ENCODE measurements around the gene ATF4. TPM values are rescaled to one million over a fixed set of nuclear protein-coding genes. Genes with fewer than 3 reads are reported as not detected.

The ATF4 gene
- total and polyA plus RNA-seq, 2 of the 13 experiments (the other 11 are each of a cell fraction or from before 2014, with no cell fraction given): 486 to 1,297 TPM

- TF ChIP-seq ATF7 (IDR thresholded peaks at IDR 0.05) (no peak), ATF7 (CRISPR knock-in tag; IDR thresholded peaks at IDR 0.05) (no peak), HNRNPL (IDR thresholded peaks at IDR 0.05; ENCODE audit: low read depth, low read length) (no peak), ZSCAN25 (CRISPR knock-in tag; IDR thresholded peaks at IDR 0.05) (peak; percentile 64; the same call in 1 of the 2 replicates), GLI4 (CRISPR knock-in tag; IDR thresholded peaks at IDR 0.05; ENCODE audit: borderline replicate concordance) (0 out of 2 replicates have a peak, but pooled peaks have one; percentile 33), HNRNPK (IDR thresholded peaks at IDR 0.05; ENCODE audit: low read depth, low read length, poor library complexity, severe bottlenecking) (no peak), RFX5 (IDR thresholded peaks at IDR 0.05; ENCODE audit: low read depth, low read length) (no peak), NFE2L1 (CRISPR knock-in tag; IDR thresholded peaks at IDR 0.05; ENCODE audit: borderline replicate concordance) (no peak), ZNF33A (CRISPR knock-in tag; IDR thresholded peaks at IDR 0.05; ENCODE audit: borderline replicate concordance) (no peak), ZMYM4 (CRISPR knock-in tag; IDR thresholded peaks at IDR 0.05) (peak; percentile 49; the same call in 1 of the 2 replicates), MAFG (CRISPR knock-in tag; IDR thresholded peaks at IDR 0.05) (no peak), NBN (conservative IDR thresholded peaks at IDR 0.05) (no peak), ZMAT3 (CRISPR knock-in tag; conservative IDR thresholded peaks at IDR 0.05) (peak; percentile 84; the same call in 1 of the 2 replicates), KLF6 (CRISPR knock-in tag; IDR thresholded peaks at IDR 0.05) (peak; percentile 98), IRX3 (CRISPR knock-in tag; IDR thresholded peaks at IDR 0.05; ENCODE audit: borderline replicate concordance, low read depth) (peak; percentile 89), XBP1 (CRISPR knock-in tag; IDR thresholded peaks at IDR 0.05) (no peak), FOXP1 (IDR thresholded peaks at IDR 0.05) (no peak), FOXP1 (CRISPR knock-in tag; IDR thresholded peaks at IDR 0.05) (peak; percentile 35; the same call in 1 of the 2 replicates), IKZF5 (CRISPR knock-in tag; IDR thresholded peaks at IDR 0.05) (peak; percentile 90), ARNTL (CRISPR knock-in tag; IDR thresholded peaks at IDR 0.05) (0 out of 2 replicates have a peak, but pooled peaks have one; percentile 55), TGIF2 (CRISPR knock-in tag; IDR thresholded peaks at IDR 0.05) (peak; percentile 94; the same call in 1 of the 2 replicates)
- TF ChIP-seq, protein P1, sequence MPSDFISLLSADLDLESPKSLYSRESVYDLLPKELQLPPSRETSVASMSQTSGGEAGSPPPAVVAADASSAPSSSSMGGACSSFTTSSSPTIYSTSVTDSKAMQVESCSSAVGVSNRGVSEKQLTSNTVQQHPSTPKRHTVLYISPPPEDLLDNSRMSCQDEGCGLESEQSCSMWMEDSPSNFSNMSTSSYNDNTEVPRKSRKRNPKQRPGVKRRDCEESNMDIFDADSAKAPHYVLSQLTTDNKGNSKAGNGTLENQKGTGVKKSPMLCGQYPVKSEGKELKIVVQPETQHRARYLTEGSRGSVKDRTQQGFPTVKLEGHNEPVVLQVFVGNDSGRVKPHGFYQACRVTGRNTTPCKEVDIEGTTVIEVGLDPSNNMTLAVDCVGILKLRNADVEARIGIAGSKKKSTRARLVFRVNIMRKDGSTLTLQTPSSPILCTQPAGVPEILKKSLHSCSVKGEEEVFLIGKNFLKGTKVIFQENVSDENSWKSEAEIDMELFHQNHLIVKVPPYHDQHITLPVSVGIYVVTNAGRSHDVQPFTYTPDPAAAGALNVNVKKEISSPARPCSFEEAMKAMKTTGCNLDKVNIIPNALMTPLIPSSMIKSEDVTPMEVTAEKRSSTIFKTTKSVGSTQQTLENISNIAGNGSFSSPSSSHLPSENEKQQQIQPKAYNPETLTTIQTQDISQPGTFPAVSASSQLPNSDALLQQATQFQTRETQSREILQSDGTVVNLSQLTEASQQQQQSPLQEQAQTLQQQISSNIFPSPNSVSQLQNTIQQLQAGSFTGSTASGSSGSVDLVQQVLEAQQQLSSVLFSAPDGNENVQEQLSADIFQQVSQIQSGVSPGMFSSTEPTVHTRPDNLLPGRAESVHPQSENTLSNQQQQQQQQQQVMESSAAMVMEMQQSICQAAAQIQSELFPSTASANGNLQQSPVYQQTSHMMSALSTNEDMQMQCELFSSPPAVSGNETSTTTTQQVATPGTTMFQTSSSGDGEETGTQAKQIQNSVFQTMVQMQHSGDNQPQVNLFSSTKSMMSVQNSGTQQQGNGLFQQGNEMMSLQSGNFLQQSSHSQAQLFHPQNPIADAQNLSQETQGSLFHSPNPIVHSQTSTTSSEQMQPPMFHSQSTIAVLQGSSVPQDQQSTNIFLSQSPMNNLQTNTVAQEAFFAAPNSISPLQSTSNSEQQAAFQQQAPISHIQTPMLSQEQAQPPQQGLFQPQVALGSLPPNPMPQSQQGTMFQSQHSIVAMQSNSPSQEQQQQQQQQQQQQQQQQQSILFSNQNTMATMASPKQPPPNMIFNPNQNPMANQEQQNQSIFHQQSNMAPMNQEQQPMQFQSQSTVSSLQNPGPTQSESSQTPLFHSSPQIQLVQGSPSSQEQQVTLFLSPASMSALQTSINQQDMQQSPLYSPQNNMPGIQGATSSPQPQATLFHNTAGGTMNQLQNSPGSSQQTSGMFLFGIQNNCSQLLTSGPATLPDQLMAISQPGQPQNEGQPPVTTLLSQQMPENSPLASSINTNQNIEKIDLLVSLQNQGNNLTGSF (CRISPR knock-in tag; IDR thresholded peaks at IDR 0.05): peak; percentile 97
- TF ChIP-seq, protein P2, sequence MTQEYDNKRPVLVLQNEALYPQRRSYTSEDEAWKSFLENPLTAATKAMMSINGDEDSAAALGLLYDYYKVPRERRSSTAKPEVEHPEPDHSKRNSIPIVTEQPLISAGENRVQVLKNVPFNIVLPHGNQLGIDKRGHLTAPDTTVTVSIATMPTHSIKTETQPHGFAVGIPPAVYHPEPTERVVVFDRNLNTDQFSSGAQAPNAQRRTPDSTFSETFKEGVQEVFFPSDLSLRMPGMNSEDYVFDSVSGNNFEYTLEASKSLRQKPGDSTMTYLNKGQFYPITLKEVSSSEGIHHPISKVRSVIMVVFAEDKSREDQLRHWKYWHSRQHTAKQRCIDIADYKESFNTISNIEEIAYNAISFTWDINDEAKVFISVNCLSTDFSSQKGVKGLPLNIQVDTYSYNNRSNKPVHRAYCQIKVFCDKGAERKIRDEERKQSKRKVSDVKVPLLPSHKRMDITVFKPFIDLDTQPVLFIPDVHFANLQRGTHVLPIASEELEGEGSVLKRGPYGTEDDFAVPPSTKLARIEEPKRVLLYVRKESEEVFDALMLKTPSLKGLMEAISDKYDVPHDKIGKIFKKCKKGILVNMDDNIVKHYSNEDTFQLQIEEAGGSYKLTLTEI (CRISPR knock-in tag; conservative IDR thresholded peaks at IDR 0.05): no peak
These were observed 25.3 kb downstream of the ATF4 start (continued) for GRCh38 chr22:39545386-39546365.

Data from HepG2 (cell line).